Measurements from ENCODE around the gene FHL1. TPM values are rescaled to one million over a fixed set of nuclear protein-coding genes. Genes with fewer than 3 reads are reported as not detected.

The FHL1 gene
- total RNA-seq, 4 donors from 2014 or later: 693 to 4,057 (median 1,828) TPM

DNA sequence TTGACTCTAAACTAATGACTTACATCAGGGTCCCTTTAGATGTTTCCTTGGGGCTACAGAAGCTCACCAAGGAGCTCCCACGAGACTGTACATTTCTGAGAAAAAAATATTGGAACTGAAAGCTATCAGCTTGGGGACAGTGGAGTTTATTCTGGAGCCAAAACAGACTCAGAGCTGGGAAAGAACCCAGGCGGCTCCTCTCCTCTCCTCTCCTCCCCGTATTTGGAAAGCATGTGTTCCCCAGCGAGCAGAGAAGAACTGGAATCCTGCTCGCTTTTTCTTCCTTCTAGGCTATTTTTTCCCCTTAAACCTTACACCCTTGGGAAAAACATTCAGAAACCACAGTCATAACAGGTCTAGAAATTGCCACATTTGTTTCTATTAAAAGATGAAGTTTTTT, 108.2 kb downstream of the FHL1 start:
- TF ChIP-seq, protein P1, sequence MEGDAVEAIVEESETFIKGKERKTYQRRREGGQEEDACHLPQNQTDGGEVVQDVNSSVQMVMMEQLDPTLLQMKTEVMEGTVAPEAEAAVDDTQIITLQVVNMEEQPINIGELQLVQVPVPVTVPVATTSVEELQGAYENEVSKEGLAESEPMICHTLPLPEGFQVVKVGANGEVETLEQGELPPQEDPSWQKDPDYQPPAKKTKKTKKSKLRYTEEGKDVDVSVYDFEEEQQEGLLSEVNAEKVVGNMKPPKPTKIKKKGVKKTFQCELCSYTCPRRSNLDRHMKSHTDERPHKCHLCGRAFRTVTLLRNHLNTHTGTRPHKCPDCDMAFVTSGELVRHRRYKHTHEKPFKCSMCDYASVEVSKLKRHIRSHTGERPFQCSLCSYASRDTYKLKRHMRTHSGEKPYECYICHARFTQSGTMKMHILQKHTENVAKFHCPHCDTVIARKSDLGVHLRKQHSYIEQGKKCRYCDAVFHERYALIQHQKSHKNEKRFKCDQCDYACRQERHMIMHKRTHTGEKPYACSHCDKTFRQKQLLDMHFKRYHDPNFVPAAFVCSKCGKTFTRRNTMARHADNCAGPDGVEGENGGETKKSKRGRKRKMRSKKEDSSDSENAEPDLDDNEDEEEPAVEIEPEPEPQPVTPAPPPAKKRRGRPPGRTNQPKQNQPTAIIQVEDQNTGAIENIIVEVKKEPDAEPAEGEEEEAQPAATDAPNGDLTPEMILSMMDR (IDR thresholded peaks at IDR 0.05; ENCODE audit: low read depth): no peak

- TF ChIP-seq, protein P1 (IDR thresholded peaks at IDR 0.05; ENCODE audit: low read depth): no peak
Measured at GRCh38 chrX:136256026-136256425, 108.7 kb downstream of the FHL1 start.

- TF ChIP-seq, protein P1 (IDR thresholded peaks at IDR 0.05; ENCODE audit: low read depth): no peak
Measured at GRCh38 chrX:136258951-136259350, 111.6 kb downstream of the FHL1 start.

GRCh38 chrX:136259543-136259942, 112.2 kb downstream of the FHL1 start:
- TF ChIP-seq, protein P1 (IDR thresholded peaks at IDR 0.05; ENCODE audit: low read depth): no peak

DNA sequence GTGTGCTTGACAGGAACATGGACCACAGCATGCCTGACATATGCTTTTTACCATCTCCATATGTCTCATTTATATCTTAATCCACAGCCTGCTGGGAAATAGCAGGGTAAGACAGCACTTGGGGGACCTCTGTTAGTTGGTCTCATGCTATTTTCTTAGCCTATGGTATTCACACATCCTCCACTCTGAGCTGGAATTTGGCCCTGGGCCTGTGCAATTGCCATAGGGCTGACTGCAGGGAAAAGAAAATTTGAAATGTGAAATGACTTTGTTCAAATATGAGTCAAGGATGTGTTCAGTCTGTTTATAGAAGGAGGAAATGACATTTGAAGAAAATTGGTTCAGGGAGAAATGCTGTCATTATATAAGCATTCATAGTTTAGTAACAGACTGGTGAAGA, 113.4 kb downstream of the FHL1 start:
- TF ChIP-seq, protein P1 (IDR thresholded peaks at IDR 0.05; ENCODE audit: low read depth): no peak

Small RNA genes within 50 kb of the gene (small RNA-seq; reads per million reads assigned to genes)
- not detected for gene RF01210

Other genes starting within 250 kb of the FHL1 start
- gene MMGT1, start 173.5 kb upstream of the FHL1 start, total RNA-seq: 10 to 100 TPM; 30.5 to 55.6 (median 35.5) TPM
- 10 to 100 TPM; 17.1 to 24.0 (median 18.6) TPM for gene SLC9A6, start 162.1 kb upstream of the FHL1 start, total RNA-seq
- 10 to 100 TPM; 27.5 to 42.5 (median 35.7) TPM for gene MAP7D3, start 103.9 kb downstream of the FHL1 start, total RNA-seq
- gene ADGRG4, start 153.4 kb downstream of the FHL1 start, total RNA-seq: under 1 TPM; under 0.01 to 0.33 (median 0.08) TPM